ENCODE data around the gene ARHGEF12. TPM values are rescaled to one million over a fixed set of nuclear protein-coding genes. Genes with fewer than 3 reads are reported as not detected.

The ARHGEF12 gene
- total RNA-seq, 2 donors from 2014 or later = 27.1 to 38.2 TPM

DNA sequence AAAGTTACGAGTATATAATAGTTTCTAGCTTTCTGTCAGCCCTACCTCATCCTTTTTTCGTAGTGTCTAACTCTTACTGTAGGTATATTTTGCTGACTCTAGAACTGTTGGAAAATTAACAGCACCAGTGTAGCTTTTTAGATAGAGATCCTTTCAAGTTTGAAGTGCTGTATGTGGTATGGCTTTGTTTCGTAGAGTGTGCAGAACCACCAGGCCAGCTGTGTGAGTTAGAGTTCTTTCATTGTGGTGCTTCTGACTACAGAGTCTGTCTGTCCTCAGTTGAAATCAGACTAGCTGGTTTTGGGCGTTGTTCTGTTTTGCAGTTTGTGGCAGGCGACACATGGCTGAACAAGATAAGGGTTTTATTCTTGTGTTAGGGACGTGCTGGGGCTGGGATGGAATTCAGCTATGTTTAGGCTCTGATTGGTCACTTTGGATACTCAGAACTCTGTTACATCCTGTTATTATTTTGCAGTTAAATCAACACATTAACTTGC lies 3.2 kb downstream of the ARHGEF12 start:
- no peak for DNase-seq (ENCODE audit: low spot score)
- Mint-ChIP-seq H3K36me3 (peaks cover 13% of the 10 kb centered on the region), H3K4me3 (peak overlapping the region; percentile 32), H3K4me1 (ENCODE audit: low read depth in 2 of 2) (peaks cover 44 to 47% of the 10 kb centered on the region in 2 donors), H3K27me3 (peaks cover 27 to 38% of the 10 kb centered on the region in 2 donors), H3K27ac (no peak overlapping the region), H3K9me3 (no peaks in the 10 kb centered on the region)
- no peak for ATAC-seq

GRCh38 chr11:120340529-120340928 lies 4.3 kb downstream of the ARHGEF12 start:
- Mint-ChIP-seq H3K27ac (no peak overlapping the region), H3K4me1 (ENCODE audit: low read depth in 2 of 2) (peaks cover 47 to 50% of the 10 kb centered on the region in 2 donors), H3K9me3 (no peaks in the 10 kb centered on the region), H3K36me3 (peaks cover 13% of the 10 kb centered on the region), H3K27me3 (peaks cover 30 to 38% of the 10 kb centered on the region in 2 donors), H3K4me3 (no peak overlapping the region)
- DNase-seq (ENCODE audit: low spot score) = no peak
- no peak for ATAC-seq

GRCh38 chr11:120342226-120342625 lies 6.0 kb downstream of the ARHGEF12 start:
- H3K27ac Mint-ChIP-seq = peak overlapping the region in 1 of 2 donors; percentile 34
- peaks cover 53 to 57% of the 10 kb centered on the region in 2 donors for H3K4me1 Mint-ChIP-seq (ENCODE audit: low read depth in 2 of 2)
- no peaks in the 10 kb centered on the region for H3K9me3 Mint-ChIP-seq
- H3K36me3 Mint-ChIP-seq = peaks cover 9% of the 10 kb centered on the region
- no peak for DNase-seq (ENCODE audit: low spot score)
- ATAC-seq = no peak
- H3K4me3 Mint-ChIP-seq = no peak overlapping the region
- H3K27me3 Mint-ChIP-seq = peaks cover 35 to 42% of the 10 kb centered on the region in 2 donors

DNA sequence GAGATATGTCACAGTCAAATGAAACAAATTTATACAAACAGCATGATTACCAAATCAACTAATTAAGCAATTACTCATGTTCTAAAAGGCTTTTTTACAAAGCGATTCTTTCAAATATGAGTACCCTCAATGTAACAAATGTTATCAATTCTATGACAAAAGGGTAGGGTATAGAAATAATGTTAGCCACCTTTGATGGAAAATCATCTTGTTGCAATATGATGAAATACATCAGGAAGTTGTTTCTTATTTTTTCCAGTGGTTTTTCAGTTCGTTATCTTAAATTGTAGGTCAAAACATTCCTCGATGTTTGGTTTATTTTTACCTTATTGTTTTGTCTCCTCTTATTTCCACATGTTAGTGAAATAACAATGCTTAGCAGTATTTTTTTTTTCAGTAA lies 6.5 kb downstream of the ARHGEF12 start:
- ATAC-seq (no peak), DNase-seq (ENCODE audit: low spot score) (no peak)
- Mint-ChIP-seq H3K9me3 (no peaks in the 10 kb centered on the region), H3K36me3 (peaks cover 6% of the 10 kb centered on the region), H3K4me1 (ENCODE audit: low read depth in 2 of 2) (peaks cover 49 to 54% of the 10 kb centered on the region in 2 donors), H3K27ac (peak overlapping the region in 1 of 2 donors; percentile 34), H3K27me3 (peaks cover 35 to 42% of the 10 kb centered on the region in 2 donors), H3K4me3 (no peak overlapping the region)

- ATAC-seq (no peak), DNase-seq (ENCODE audit: low spot score) (no peak)
- Mint-ChIP-seq H3K27ac (no peak overlapping the region), H3K9me3 (no peaks in the 10 kb centered on the region), H3K27me3 (peaks cover 34 to 39% of the 10 kb centered on the region in 2 donors), H3K36me3 (peaks cover 6% of the 10 kb centered on the region), H3K4me1 (ENCODE audit: low read depth in 2 of 2) (peaks cover 43 to 47% of the 10 kb centered on the region in 2 donors), H3K4me3 (no peak overlapping the region)
Observed at GRCh38 chr11:120343429-120343828, 7.2 kb downstream of the ARHGEF12 start.

DNA sequence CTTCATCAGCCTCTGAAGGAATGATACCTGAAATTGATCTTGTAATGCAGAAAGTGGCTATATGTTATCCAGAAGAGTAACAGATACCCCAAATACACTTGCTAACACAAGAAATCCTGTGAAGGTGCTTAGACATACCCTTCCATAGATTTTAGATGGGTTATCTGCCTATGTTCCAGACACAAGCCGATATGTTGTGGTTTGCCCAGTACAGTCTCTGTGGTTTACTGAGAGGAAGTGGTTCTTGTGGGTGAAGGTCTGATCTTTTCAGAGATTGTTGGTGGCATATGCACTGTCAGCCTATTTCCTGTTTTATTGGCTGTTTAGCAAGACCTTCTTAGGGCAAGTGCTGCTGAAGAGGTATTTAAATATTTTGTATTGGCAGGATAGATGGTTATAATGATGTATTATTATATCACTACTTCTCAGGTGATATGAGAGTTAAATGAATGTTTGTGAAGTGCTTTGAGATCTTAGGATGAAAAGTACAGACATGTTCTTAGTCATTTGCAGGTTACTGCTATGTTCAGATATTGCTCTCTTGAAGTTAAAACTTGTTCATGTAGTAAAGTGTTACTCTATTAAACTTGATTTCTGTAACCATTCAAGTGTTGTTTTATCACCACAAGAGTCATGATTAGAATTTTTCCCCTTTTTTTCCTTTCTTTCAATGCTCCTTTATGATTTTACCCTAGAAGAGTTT lies 8.2 kb downstream of the ARHGEF12 start:
- H3K4me1 Mint-ChIP-seq (ENCODE audit: low read depth in 2 of 2) = peaks cover 40 to 44% of the 10 kb centered on the region in 2 donors

DNA sequence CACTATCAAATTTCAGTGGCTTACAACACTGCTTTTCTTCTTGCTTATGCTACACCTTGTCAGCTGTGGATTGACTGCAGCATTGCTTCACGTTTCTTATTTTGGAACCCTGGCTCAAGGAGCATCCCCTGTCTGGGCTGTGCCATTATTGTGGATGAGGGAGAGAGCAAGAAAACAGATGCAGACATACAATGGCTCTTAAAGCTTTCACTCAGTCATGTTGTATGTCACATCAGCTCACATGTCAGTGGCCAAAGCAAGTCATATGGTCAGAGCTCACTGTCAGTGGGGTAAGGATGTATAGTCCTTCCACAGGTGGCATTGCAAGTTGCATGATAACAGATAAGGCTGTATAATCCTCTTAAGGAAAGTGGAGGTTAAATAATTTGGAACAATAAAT lies 10.0 kb downstream of the ARHGEF12 start:
- Mint-ChIP-seq H3K27me3 (peaks cover 31 to 42% of the 10 kb centered on the region in 2 donors), H3K4me3 (no peak overlapping the region), H3K4me1 (ENCODE audit: low read depth in 2 of 2) (peaks cover 30 to 33% of the 10 kb centered on the region in 2 donors), H3K36me3 (peaks cover 6% of the 10 kb centered on the region), H3K9me3 (no peaks in the 10 kb centered on the region), H3K27ac (no peak overlapping the region)
- no peak for DNase-seq (ENCODE audit: low spot score)
- ATAC-seq = no peak

More for the DNA sequence above, 8.2 kb downstream of the ARHGEF12 start:
- DNase-seq (ENCODE audit: low spot score) = peak; percentile 75
- Mint-ChIP-seq H3K27ac (peak overlapping the region; percentile 28 to 60), H3K4me3 (peak overlapping the region; percentile 68), H3K9me3 (no peaks in the 10 kb centered on the region), H3K27me3 (peaks cover 34 to 43% of the 10 kb centered on the region in 2 donors), H3K36me3 (peaks cover 6% of the 10 kb centered on the region)
- ATAC-seq = peak; percentile 96 to 98

DNA sequence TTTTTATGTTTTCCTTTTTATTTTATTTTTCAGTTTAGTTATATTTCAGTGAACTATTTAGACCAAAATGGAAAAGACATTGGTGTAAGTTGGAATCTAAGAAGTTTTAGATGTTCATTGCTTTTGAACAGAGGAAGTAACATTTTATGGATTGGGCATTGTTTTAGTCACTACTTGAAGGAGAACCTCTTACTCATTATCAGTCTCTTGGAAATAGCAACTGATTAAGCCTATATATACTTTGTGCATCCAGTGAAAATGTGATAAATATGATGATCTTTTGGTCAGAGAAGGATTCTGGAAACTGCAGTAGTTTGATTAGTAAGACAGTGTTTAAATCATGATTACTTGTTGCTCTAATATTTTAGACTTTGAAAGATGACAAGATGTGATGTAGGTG lies 14.4 kb downstream of the ARHGEF12 start:
- peaks cover 13 to 23% of the 10 kb centered on the region in 2 donors for H3K4me1 Mint-ChIP-seq (ENCODE audit: low read depth in 2 of 2)
- peaks cover 27 to 32% of the 10 kb centered on the region in 2 donors for H3K27me3 Mint-ChIP-seq
- DNase-seq (ENCODE audit: low spot score) (no peak), ATAC-seq (no peak)
- H3K9me3 Mint-ChIP-seq = no peaks in the 10 kb centered on the region
- no peaks in the 10 kb centered on the region for H3K36me3 Mint-ChIP-seq
- H3K4me3 Mint-ChIP-seq = no peak overlapping the region
- no peak overlapping the region for H3K27ac Mint-ChIP-seq

DNA sequence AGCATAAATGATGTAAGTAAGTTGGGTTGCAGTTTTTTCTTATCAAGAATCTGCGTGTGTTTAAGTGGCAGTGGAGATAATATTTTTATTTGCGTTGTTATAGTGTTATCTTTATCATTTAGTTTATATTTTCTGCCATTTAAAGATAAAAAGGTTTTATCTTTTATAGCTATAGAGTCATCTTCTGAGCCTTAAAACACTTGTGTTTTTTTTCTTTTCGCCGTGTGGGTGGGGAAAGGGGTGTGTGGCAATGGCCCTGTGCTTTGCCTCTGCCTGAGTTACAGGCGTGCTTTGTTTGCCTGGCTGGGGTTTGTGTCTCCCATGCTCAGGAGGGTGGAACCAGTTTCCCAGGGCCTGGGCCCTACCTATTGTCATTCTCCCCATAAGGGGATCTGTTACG lies 16.2 kb downstream of the ARHGEF12 start:
- H3K4me3 Mint-ChIP-seq = no peak overlapping the region
- DNase-seq (ENCODE audit: low spot score) (no peak), ATAC-seq (no peak)
- no peaks in the 10 kb centered on the region for H3K36me3 Mint-ChIP-seq
- H3K27ac Mint-ChIP-seq = no peak overlapping the region
- H3K27me3 Mint-ChIP-seq = peaks cover 17 to 24% of the 10 kb centered on the region in 2 donors
- H3K9me3 Mint-ChIP-seq = no peaks in the 10 kb centered on the region
- H3K4me1 Mint-ChIP-seq (ENCODE audit: low read depth in 2 of 2) = peaks cover 5 to 20% of the 10 kb centered on the region in 2 donors

GRCh38 chr11:120354068-120354467 lies 17.9 kb downstream of the ARHGEF12 start:
- ATAC-seq (no peak), DNase-seq (ENCODE audit: low spot score) (no peak)
- Mint-ChIP-seq H3K9me3 (no peaks in the 10 kb centered on the region), H3K36me3 (no peaks in the 10 kb centered on the region), H3K27ac (no peak overlapping the region), H3K27me3 (peaks cover 12 to 15% of the 10 kb centered on the region in 2 donors), H3K4me3 (no peak overlapping the region), H3K4me1 (ENCODE audit: low read depth in 2 of 2) (peaks cover 13 to 27% of the 10 kb centered on the region in 2 donors)

DNA sequence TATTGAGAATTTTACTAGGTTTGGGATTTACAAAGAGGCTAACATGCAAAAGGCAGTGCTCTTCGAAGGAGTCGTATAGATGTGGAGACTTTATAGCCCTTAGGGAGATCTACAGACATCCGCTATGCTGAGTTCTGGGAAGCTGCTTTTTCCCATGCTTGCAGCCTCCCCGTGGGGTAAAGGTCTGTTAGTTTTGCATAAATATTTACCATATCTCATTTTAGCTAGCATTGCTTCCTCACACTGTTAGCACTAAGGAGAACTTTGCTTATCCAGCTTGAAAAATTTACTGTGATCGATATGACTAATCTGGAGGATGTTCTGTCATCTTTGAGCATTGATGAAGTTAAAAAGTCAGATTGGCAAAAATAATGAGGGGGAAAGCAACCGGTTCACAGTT lies 18.6 kb downstream of the ARHGEF12 start:
- H3K4me1 Mint-ChIP-seq (ENCODE audit: low read depth in 2 of 2) = peaks cover 16 to 27% of the 10 kb centered on the region in 2 donors
- no peaks in the 10 kb centered on the region for H3K9me3 Mint-ChIP-seq
- no peak overlapping the region for H3K4me3 Mint-ChIP-seq
- H3K27ac Mint-ChIP-seq = no peak overlapping the region
- DNase-seq (ENCODE audit: low spot score) = no peak
- peaks cover 7% of the 10 kb centered on the region in 2 donors for H3K27me3 Mint-ChIP-seq
- no peaks in the 10 kb centered on the region for H3K36me3 Mint-ChIP-seq
- no peak for ATAC-seq

DNA sequence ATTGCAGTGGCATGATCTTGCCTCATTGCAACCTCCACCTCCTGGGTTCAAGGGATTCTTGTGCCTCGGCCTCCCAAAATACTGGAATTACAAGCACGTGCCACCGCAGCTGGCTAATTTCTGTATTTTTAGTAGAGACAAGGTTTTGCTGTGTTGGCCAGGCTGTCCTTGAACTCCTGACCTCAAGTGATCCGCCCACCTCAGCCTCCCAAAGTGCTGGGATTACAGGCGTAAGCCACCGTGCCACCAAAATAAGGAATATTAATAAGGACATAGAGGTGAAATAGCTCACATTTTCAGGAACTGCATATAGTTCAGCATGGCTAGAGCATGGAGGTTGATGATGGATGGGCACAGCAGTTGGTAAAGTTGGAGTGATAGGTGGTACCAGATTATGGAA lies 21.4 kb downstream of the ARHGEF12 start:
- no peaks in the 10 kb centered on the region for H3K36me3 Mint-ChIP-seq
- DNase-seq (ENCODE audit: low spot score) (no peak), ATAC-seq (no peak)
- peaks cover 23 to 25% of the 10 kb centered on the region in 2 donors for H3K4me1 Mint-ChIP-seq (ENCODE audit: low read depth in 2 of 2)
- H3K27ac Mint-ChIP-seq = no peak overlapping the region
- peaks cover 0 to 5% of the 10 kb centered on the region in 2 donors for H3K27me3 Mint-ChIP-seq
- no peaks in the 10 kb centered on the region for H3K9me3 Mint-ChIP-seq
- H3K4me3 Mint-ChIP-seq = no peak overlapping the region

- H3K27ac Mint-ChIP-seq = no peak overlapping the region
- H3K9me3 Mint-ChIP-seq = no peaks in the 10 kb centered on the region
- peaks cover 18 to 23% of the 10 kb centered on the region in 2 donors for H3K4me1 Mint-ChIP-seq (ENCODE audit: low read depth in 2 of 2)
- peaks cover 0 to 3% of the 10 kb centered on the region in 2 donors for H3K27me3 Mint-ChIP-seq
- H3K36me3 Mint-ChIP-seq = no peaks in the 10 kb centered on the region
- ATAC-seq = no peak
- no peak for DNase-seq (ENCODE audit: low spot score)
- H3K4me3 Mint-ChIP-seq = no peak overlapping the region
Observed at GRCh38 chr11:120358729-120359128, 22.5 kb downstream of the ARHGEF12 start.

DNA sequence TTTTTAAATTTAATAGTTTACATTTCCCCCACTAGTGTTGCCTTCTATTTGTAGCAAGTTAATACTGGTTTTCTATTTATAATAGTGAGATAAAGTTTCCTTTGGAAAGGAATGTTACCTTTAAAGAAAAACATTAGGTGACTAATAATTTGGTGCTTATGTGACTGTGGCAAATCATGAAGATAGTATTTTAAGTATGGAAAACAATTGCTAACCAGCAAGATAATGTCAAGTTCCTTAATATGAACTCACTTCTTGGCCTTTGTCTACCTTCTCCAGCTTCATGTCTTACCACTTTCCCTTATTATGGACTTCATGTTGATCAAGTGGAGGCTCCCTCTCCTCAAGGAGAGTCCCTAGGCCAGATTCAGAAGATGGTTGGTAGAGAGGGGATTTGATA lies 27.2 kb downstream of the ARHGEF12 start:
- DNase-seq (ENCODE audit: low spot score) = no peak
- Mint-ChIP-seq H3K27me3 (peaks cover 0 to 4% of the 10 kb centered on the region in 2 donors), H3K27ac (no peak overlapping the region), H3K9me3 (no peaks in the 10 kb centered on the region), H3K4me3 (no peak overlapping the region), H3K4me1 (ENCODE audit: low read depth in 2 of 2) (peaks cover 6 to 10% of the 10 kb centered on the region in 2 donors), H3K36me3 (no peaks in the 10 kb centered on the region)
- no peak for ATAC-seq

Measured in natural killer cell treated with Interleukin-12 subunit alpha and Interleukin-12 subunit beta and Interleukin-15 and Interleukin-18, amount 100 ng/mL, for 72 hours (primary cell).